Breast epithelium (tissue), 3 donors: ENCODE measurements around the gene ALDH1L1.

Experiments used
- POLR2A ChIP-seq: fragments of 450-650 bp; IDR thresholded peaks from one replicate; pipeline ENCODE4 v1.6.1; 2016; ENCODE audit warnings: antibody characterized with exemption, mild to moderate bottlenecking, moderate library complexity
- POLR2AphosphoS5 ChIP-seq, 3 donors: sonication (generic); formaldehyde crosslinking; IDR thresholded peaks; one replicate each; pipeline ENCODE4 v1.6.1; 2017; ENCODE audit warnings: antibody characterized with exemption in 3 of 3
- TF ChIP-seq, protein P1 (sequence below), 3 donors: fragments of 450-650 bp; IDR thresholded peaks; one replicate each; pipeline ENCODE4 v1.5.1; 2016 to 2017; ENCODE audit warnings: antibody characterized with exemption in 3 of 3, mild to moderate bottlenecking in 3 of 3, moderate library complexity in 3 of 3

GRCh38 chr3:126186271-126186670 is 5.9 kb upstream of the ALDH1L1 start:
- TF ChIP-seq, protein P1, sequence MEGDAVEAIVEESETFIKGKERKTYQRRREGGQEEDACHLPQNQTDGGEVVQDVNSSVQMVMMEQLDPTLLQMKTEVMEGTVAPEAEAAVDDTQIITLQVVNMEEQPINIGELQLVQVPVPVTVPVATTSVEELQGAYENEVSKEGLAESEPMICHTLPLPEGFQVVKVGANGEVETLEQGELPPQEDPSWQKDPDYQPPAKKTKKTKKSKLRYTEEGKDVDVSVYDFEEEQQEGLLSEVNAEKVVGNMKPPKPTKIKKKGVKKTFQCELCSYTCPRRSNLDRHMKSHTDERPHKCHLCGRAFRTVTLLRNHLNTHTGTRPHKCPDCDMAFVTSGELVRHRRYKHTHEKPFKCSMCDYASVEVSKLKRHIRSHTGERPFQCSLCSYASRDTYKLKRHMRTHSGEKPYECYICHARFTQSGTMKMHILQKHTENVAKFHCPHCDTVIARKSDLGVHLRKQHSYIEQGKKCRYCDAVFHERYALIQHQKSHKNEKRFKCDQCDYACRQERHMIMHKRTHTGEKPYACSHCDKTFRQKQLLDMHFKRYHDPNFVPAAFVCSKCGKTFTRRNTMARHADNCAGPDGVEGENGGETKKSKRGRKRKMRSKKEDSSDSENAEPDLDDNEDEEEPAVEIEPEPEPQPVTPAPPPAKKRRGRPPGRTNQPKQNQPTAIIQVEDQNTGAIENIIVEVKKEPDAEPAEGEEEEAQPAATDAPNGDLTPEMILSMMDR (IDR thresholded peaks at IDR 0.05) = no peak
- TF ChIP-seq POLR2A (no peak), POLR2AphosphoS5 (IDR thresholded peaks at IDR 0.05) (no peak)
